ENCODE results near the gene PLXNA2.

The PLXNA2 gene

DNA sequence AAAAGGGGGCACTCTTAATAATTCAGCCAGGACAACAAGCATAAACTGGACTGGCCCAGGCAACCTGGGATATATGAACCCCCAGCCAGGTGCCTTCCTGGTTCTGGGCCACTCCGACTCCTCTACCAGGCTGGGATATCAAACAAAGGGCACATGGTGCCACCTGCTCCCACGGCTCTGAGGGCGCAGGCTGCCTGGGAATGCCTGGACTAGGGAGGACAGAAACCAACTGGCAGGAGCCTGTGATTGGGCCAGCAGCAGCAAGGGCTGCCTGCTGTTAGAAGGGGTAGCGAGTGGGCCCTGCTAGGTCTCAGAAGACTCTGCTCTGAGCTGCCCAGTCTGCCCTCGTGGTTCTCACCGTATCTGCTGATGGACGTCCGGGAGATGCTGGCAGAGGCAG is 210.0 kb downstream of the PLXNA2 start:
- DNase-seq = no peak

DNA sequence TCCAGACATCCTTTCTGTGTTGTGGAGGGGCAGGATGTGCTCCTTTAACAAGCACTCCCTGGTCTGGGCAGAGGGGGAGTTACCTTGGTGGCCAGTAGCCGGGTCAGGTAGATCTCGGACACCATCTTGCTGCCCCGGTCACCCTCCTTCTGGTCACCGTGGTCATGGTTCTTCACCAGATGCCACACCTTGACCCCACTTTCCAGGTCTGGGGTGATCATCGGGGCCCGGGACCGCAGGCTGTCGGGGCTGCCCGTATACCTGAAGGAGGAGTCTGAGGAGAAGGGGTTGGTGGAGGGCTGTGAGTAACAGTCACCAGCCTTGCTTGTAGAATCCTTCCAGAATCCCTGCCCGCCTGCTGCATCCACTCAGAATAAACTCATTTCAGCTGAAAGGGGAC is 210.9 kb downstream of the PLXNA2 start:
- DNase-seq = no peak

DNA sequence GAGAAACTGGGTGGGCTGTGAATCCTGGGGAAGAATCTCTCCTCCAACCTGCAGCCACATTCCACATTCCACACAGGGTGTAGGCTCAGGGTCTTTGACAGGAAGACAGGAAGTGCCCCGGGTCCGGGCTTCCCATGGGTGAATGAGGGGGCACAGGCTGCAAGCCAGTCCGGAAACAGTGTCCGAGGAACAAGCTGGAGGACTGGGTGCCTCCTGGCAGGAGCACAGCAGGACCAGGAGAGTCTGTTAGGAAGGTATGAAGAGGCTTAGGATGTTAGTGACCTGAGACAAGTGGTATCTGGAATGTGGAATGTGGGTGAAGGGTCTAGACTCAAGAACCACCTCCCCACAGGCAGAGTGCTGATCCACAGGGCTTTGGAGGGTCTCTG is 212.3 kb downstream of the PLXNA2 start:
- no peak for DNase-seq

DNA sequence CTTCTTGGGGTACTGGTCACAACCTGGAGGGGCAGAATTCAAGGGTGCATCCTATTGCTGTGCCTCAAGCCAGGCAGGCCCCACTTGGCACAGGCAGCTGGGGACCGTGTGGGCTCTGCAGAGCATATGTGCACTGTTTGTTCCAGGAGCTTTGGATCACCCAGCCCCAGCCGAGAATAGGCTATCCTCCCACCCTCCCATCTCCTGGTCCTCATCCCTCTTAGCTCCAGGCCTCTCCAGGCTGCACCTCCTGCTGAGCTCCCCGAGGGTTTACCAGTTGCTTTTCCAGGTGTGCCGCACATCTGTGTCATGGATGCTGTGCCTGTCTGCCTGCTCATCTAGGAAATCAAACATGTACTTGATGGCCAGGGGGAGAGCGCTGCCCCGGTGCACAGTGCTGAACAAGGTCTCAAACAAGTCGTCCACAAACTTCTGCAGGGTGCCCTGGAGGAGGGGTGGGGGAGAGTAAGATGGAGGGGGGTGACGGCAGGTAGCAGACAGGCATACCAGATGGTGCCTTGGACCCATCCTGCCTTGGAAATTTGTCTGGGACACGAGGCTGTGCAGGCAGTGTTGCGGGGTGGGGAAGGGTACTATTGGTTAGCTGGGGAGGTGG is 212.8 kb downstream of the PLXNA2 start:
- DNase-seq = no peak

DNA sequence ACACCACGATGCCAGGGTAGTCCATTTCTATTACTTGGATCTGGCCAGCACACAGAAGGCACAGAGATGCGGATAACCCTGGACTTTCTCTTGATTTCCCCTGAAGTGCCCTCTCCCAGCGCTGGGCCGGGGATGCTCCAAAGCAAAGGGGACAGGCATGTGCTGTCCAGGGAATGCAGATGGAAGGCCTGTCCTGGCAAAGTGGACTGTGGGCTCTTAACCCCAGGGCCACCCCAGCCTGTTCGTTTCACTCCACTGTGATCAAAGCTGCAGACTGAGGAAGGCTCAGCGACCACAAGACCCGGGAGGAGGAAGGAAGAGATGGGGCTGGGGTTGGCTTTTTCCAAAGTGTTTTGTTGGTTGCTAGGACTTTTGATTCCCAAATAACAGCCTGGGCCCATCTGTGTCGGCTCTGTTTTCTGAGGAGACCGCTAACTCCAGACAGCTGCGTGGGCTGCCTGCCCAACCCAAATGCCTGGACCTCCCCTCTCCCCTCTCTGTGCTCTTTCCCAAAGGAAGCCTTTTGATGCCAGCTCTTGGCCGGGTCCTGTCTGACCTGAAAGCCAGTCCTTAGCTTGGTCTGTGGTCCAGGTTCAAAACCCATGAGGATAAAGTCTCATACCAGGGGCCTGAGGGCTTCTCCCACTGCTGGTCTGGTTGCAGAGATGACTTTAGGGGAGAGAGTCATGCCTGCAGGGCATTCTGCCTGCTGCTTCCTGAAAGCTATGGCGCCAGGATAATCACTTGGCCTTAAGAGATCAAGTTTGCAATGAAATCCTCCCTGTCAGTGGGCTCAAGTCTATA is 213.7 kb downstream of the PLXNA2 start:
- no peak for DNase-seq

DNA sequence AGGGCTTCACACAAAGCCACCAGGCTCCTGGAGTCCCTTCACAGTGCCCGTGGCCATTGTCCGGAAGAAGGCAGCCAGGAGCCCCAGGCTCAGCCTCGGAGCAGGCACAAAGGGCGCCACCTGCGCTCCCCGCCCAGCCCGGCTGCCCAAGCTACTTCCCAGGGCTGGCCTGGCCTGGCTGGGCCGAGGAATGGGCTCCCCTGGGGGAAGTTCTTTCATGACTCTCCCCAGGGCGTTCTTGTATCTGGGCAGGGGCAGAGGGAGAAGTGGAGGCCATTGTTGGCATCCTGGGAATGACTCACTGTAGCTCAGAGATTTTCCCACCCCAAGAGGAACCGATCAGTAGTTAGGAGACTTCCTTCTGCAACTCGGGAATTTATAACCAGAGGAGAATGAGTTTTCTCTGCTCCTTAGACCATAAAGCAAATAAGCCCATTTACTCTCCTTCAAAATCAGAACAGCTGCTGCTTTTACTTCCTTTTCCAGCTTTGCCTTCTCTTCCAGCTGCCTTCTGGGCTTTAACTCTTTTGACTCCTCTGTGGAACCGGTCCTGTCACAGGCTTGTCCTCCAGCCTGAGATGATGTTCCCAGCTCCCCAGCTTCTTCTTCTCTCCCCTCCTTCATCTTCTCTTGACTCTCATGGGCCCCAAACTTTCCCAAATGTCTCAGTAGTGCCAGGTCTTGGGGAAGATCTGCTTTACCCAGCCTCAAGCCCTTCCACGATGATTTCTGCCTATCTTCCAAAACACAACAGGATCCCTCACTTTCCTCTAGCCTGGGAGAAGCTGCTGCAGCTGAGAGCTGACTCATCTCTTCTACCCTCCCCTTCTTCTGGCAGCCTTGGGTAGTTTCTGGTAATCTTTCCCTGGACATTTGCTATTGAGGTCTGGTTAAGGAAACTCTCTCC is 214.6 kb downstream of the PLXNA2 start:
- DNase-seq = no peak

DNA sequence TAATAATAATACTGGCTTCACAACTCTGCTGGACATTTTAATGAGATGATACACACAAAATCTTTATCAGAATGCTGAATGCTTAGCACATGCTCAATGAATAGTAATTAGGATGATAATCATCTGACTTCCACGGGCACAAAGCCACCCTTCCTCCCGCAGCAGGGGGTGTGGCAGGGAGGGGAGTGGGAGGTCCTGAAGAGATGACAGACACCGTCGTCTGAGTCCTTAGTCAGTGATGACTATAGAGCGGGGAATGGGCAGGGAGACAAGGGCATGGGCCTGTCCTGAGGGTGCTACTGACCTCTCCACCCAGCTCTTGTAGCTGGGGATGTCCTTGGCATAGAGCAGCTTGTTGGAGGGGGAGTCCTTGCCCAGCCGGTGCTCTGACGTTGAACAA is 215.7 kb downstream of the PLXNA2 start:
- DNase-seq = no peak

DNA sequence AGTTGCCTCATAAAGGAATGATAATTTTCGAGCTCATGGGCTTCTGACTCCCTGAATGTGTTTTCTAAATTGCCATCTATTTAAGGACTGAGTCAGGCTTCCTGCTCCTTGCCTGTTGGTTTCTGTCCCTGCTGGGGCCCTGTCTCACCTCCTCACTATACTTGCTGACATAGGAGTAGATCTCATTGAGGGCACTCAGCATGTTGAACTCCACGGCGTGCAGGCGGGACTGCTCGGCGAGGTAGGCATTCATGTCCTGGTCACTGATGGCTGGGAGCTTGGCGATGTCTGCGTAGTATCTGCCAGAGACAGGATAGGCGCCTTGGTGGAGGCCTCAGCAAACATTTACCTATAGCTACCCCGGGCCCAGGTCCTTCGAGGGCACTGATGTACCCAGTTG is 216.3 kb downstream of the PLXNA2 start:
- no peak for DNase-seq

DNA sequence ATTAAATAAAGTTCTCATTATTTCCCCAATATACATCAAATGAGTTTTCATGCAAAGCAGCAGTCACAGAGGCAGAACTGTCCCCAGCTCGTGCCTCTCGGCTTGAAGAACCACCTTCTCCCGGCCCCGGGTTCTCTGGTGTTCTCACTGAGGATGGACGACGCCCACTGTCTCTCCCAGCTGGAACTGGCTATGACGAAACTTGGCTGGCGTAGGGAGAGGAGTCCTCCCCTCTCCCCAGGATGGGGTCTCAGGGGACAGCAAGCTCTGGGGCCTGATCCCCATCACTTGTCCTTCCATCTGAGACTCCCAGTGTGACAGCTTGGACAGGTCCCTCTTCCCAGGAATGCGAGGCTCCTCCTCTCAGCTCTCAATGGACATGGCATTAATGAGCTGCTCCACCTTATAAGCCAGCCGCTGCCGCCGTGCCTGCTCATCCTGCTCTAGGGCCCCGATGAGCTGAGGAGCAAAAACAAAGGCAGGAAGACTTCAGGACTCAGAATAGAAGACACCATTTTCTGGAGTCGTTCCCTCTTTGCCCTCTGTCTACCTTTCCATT is 217.2 kb downstream of the PLXNA2 start:
- no peak for DNase-seq

DNA sequence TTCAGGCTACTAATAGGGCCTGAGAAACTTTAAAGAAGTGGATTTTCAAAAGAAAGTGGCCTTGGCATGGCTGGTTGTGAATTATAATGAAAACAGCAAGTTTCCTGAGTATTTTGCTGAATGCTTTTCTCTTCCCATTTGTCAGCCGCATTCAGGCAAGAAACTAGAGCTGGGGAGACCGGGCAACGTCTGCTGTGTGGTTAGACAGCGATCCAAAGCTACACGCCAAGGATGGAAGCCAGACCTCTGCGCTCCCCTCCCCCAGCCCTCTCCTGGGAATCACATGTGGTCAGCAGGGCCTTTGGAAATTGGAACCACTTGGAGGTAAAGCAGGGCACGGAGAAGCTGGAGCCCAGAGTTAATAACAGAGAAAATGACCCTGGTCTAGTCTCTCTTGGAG is 219.2 kb downstream of the PLXNA2 start:
- no peak for DNase-seq

DNA sequence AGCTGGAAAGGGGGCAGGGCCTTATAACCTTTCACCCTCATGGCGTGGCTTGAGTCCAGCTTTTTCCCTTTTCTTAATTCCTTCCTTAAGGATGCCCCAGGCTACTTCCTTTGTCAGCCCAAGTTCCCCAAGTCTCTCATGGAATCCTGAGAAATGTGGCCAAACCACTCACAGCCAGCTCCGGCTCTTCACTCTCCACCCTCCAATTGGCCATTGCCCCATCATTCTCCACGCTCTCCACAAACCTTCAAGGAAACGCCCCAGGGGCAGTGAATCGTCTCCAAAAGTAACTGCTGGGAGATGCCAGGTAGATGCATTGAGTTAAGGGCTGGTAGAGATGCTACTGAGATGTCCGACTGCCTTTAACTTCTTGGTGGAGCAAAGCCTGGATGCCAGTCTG is 219.8 kb downstream of the PLXNA2 start:
- no peak for DNase-seq

DNA sequence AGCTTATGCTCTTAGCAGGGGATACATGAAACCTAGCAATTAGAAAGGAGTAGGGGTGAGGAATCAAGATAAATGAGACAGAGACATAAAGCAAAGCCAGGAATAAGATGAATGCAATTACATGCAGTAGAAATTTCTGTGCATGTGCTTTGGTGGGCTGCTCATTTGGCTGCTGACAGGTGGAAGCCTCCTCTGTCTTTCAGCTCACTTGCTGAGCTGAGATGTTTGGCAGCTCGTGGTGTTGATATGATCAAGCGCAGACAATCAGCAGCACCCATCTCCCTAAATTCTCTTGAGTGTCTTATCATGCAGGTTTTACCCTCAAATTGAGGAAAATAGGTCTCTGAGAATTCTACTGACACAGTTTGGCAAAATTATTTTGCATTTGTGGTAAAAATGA is 224.9 kb downstream of the PLXNA2 start:
- DNase-seq = no peak

DNA sequence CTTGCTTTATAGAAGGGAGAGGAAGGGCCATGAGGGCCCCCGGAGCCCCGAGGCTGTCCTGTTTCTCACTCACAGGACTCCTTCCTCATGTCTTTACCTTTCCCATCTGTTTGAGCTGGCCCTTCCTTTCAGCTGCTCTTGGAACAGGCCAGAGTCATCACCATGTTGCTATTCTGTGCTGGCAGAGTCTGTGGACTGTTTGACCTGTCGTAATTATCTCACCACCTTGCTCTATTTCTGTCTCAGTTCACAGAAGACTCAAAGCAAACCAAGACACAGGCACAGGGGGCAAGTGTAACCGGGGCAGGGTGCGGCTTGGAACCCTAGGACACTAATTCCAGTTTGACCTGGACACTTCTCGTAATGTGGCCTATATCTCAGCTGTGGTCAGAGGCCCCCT is 228.9 kb downstream of the PLXNA2 start:
- no peak for DNase-seq

DNA sequence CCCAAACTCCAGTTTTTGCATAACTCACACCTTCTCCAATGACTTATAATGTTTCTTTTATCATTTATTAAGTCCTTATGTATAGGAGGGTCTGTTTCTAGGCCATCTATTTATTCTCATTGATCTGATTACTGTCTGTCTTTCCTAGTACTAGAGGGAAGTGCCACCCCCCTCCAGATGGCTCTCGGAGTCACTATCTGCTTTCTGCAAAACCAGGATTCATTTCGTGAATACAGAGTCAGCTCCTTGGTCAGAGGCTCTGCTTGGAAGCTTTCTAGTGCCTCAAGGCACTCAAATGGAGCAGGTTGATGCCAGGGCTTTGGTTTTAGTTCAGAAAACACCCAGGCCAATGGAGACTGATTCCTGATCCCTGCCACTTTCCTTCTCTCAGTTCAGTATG is 231.0 kb downstream of the PLXNA2 start:
- DNase-seq = no peak

DNA sequence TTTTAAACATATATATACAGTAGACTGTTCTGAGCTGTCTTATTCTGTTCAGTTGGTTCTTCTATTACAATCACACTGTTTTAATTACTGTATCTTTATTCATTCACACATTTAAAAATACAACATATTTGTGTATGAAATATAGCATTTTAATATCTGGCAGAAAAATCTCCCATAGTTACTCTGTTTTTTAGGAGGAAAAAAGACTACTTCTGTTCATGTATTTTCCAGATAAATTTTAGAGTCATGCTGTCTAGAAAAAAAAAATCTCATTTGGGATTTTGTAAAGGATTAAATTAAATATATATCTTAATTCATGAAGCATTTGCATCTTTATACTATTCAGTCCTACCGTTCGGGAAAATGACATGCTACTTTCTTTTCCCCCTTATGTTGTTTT is 231.5 kb downstream of the PLXNA2 start:
- DNase-seq = no peak

DNA sequence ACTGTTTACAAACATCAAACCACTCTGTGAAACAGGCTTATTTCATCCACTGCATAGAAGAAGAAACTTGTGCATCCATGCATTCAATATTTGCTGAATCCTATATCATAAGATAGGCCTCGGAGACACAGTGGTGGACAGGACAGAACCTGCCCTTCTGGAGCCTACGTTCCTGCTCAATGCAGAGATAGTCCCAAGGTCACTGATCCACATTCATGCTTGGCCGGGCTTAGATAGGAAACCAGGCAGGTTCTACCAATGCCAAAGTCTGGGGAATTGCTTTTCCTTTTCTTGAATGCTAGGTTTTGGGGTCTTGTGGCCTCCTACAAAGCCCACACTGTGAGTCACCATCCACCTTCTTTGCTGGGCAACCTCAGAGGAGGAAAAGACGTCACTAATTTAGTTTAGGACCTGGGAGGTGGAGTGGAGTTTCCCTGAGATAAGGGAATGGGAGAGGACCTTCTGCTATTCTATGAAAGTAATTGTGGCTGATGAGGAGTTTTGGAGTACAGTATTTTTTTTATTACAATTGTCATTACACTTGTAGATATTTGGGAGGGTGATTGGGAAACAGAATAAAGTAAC is 233.6 kb downstream of the PLXNA2 start:
- DNase-seq = no peak

DNA sequence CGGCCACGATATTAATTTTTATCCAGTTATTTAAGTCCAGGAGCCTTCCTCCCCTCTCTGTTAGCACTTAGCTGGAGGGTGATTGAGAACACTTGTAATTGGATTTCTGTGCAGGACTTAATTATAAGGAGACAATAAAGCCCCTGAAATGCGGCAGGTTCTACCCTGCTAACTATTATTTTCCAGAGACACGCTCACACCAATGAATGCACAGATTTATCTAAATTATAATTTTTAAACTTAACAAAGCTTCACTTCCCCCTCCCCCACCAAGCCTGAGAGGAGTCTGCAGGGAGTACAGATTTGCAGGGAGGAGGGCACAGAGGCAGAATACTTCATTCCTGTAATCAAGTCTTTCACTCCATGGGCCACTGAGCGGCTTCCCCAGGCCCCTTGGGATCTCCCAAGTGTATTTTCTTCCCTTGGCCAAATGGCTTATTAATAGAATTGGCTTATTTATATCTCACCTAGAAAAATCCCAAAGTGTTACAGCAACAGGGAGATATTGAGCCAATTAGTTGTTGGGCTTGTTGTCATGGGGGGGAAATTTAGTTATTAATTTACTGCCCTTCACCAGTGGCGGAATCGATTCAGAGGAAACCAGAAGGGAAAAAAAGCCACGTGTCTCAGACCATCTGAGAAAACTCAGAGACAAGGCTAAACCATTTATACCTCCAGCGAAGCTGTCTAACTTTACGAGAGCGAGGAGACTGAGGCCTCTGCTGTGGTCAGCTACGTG is 234.3 kb downstream of the PLXNA2 start:
- no peak for DNase-seq

DNA sequence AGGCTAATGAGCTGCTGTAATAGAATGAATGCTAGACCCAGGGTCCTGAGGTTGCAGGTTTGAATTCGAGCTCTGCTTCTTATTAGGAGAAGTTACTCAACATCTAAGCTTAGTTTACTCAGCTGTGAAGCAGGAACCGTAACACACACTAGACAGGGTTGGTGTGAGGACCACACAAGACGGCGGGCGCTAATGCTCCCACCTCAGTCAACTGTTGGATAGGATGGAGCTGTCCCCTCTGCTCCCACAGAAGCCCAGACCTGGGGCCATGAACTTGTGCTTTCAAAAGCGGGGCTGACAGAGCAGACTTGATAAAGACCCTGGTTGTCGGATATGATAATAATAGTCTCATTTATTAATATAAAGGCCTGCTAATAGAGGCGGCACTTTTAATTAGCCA is 234.9 kb downstream of the PLXNA2 start:
- DNase-seq = no peak

DNA sequence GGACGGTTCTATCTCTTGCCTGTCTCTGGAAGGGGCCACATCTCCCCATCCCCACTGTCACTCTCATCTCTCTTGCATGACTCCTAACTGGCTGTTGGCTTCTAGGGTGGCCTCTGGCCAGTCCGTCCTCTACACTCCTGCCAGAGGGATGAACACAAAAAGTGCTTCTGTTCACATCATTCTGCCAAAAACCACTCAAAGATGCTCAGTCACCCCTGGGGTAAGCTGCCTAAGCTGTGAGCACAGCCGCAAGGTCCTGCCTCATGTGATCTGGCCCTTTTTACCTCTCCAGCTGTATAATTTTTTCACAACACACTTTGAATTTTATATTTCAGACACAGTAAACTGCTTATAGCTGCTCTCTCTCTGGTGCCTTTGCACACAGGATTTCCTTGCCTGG is 235.7 kb downstream of the PLXNA2 start:
- DNase-seq = no peak

DNA sequence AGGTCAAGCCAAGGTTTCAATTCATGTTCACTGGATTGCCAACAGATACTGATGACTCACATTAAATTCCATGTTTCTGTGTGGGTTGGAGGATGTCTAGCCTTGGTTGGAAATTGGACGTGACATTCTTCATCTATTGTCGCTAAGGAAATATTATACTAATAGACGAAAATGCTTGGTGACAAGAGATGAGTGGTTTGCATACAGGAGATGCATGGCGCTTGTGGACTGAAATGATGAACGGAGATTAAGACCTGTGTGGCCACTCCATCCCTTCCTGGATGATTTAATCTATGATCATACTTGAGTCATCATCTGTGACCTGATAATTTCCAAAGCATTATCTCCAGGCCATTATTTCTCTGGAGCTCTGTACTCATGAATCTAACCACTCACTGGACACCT is 236.2 kb downstream of the PLXNA2 start:
- no peak for DNase-seq

DNA sequence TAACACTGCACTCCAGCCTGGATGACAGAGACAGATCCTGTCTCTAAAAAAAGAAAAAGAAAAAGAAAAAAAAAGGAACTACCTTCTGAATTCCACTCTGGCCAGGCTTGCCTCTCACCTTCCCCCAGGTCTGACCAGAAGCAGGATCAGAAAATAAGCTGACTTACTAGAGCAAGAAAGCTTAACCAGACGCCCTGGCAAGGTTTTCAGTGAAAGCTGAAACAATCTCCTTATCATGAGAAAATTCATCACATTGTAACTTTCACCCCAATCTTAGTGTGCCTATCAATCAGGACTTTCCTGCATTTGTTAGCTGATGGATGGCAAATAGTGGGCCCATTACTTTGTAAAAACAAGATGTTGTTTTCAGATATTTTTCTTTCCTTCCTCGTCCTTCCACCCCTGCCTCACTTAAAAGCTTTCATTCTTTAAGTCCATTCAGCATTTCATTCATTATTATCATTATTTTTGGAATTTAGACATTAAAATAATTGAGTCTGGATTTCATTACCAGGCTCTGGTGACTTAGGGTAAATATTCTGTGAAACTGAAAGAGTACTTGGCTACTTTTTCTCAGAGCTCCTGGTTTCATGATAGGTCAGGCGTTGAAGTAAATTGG is 236.8 kb downstream of the PLXNA2 start:
- DNase-seq = no peak

Data from Kasumi-1 (cell line).